Esophagus muscularis mucosa (tissue), 4 donors: Measurements from ENCODE around the gene PPM1M. TPM values are rescaled to one million over a fixed set of nuclear protein-coding genes. Genes with fewer than 3 reads are reported as not detected.
"Not testable (repeated sequence)": the region's sequence is repeated elsewhere in the genome, so short reads cannot be mapped to it uniquely, and the experiment has no call there.

ENCODE experiments used
- DNase-seq: peaks from one replicate; pipeline ENCODE4 v3.0.0-alpha.2; 2017; ENCODE audit errors: extremely low spot score
- H3K27ac ChIP-seq, 4 donors: fragments of 200-600 bp; sonication (generic); replicated peaks in 1 of 4; 1 replicate in 3 of 4; 2 replicates in 1 of 4; pipeline ENCODE4 v1.5.1; 2016 to 2019; ENCODE audit warnings: mild to moderate bottlenecking in 1 of 4
- H3K27me3 ChIP-seq, 4 donors: fragments of 200-600 bp; sonication (generic); one replicate each; pipeline versions ENCODE4 v1.5.1 to v1.6.0; 2016 to 2019
- H3K36me3 ChIP-seq, 4 donors: fragments of 200-600 bp; sonication (generic); one replicate each; pipeline ENCODE4 v1.5.1; 2016 to 2019
- H3K4me1 ChIP-seq, 4 donors: fragments of 200-600 bp; sonication (generic); one replicate each; pipeline ENCODE4 v1.5.1; 2016 to 2019
- H3K4me3 ChIP-seq, 4 donors: fragments of 200-600 bp; sonication (generic); 1 replicate in 2 of 4; 2 replicates in 2 of 4; pipeline ENCODE4 v1.5.1; 2016 to 2019; ENCODE audit warnings: mild to moderate bottlenecking in 4 of 4, moderate library complexity in 1 of 4
- H3K9me3 ChIP-seq, 4 donors: fragments of 200-600 bp; sonication (generic); 1 replicate in 3 of 4; 2 replicates in 1 of 4; pipeline ENCODE4 v1.5.1; 2016 to 2019
- CTCF ChIP-seq, 3 experiments: fragments of 200-600 bp in 2 of 3; fragments of 450-650 bp in 1 of 3; sonication (generic) in 2 of 3; IDR thresholded peaks; one replicate each; pipeline ENCODE4 v1.5.1; 2017 to 2019; ENCODE audit warnings: antibody characterized with exemption in 3 of 3, mild to moderate bottlenecking in 2 of 3, moderate library complexity in 1 of 3
- EP300 ChIP-seq: sonication (generic); formaldehyde crosslinking; IDR thresholded peaks from one replicate; pipeline ENCODE4 v1.6.1; 2017; ENCODE audit warnings: antibody characterized with exemption
- POLR2A ChIP-seq: fragments of 450-650 bp; IDR thresholded peaks from one replicate; pipeline ENCODE4 v1.6.1; 2017; ENCODE audit warnings: antibody characterized with exemption, moderate library complexity, mild to moderate bottlenecking, low read depth
- POLR2AphosphoS5 ChIP-seq, 2 donors: sonication (generic); formaldehyde crosslinking; IDR thresholded peaks; one replicate each; pipeline ENCODE4 v1.6.1; 2017; ENCODE audit warnings: antibody characterized with exemption in 2 of 2
- WGBS: methylation state at CpG from one replicate; pipeline ENCODE4 v1.1.5; 2018; 5-methylcytosine and 5-hydroxymethylcytosine counted together
- intact Hi-C: fragments of 100-400 bp; cut with DNase I; formaldehyde crosslinking; loops from one replicate; pipeline ENCODE4 v1.15.1; 2023
- total RNA-seq, 4 donors: library from RNA; depleted of rRNA; stranded (reverse); fragments of >200 nt; gene quantifications; one replicate each; pipeline versions ENCODE4 v1.1.0 to v1.2.1, GENCODE V29; 2016

The PPM1M gene
- total RNA-seq, 4 donors from 2014 or later = 24.1 to 35.7 (median 32.4) TPM

DNA sequence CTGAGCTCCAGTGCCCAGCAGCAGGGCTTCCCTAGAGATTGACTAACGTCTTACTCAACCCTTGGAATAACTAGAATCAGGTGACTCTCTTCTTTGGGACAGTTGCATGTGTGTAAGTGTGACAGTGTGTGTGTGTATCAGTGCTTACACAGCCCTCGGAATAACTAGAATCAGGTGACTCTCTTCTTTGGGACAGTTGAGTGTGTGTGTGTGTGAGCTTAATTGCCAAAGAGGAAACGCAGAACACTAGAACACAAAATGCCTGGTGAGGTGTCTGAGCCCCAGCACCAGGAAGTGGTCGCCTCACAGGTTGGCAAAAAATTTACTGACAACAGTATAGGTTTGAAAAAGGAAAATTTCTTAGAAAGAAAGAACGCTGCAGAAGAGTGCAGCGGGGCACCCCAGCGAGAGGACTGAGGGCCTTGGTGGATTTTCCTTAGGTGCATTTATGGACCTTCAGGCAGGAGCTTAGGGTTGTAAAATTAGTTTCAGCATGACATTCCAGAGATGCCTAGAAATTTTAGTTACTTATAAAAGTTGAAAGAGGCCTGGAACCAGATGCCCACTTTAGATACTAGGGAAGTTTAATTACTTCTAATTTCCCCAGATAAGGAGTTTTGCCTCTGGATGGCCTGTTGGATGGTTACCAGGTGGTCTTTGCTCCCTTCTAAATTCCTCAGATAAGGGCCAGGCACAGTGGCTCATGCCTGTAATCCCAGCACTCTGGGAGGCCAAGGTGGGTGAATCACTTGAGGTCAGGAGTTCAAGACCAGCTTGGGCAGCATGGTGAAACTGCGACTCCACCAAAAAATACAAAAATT is 36.6 kb downstream of the PPM1M start:
- H3K9me3 ChIP-seq = no peaks in the 10 kb centered on the region
- WGBS = 83% methylated on average over 8 of the region's 8 CpGs
- intact Hi-C loops = no loop called here
- DNase-seq = no peak
- H3K36me3 ChIP-seq = peaks cover 0 to 9% (median 3%) of the 10 kb centered on the region in 4 donors
- H3K4me3 ChIP-seq = no peak overlapping the region
- TF ChIP-seq POLR2AphosphoS5 (IDR thresholded peaks at IDR 0.05) = no peak
- H3K27me3 ChIP-seq = no peaks in the 10 kb centered on the region
- no peak overlapping the region for H3K27ac ChIP-seq
- H3K4me1 ChIP-seq = peaks cover 23 to 33% (median 26%) of the 10 kb centered on the region in 4 donors

DNA sequence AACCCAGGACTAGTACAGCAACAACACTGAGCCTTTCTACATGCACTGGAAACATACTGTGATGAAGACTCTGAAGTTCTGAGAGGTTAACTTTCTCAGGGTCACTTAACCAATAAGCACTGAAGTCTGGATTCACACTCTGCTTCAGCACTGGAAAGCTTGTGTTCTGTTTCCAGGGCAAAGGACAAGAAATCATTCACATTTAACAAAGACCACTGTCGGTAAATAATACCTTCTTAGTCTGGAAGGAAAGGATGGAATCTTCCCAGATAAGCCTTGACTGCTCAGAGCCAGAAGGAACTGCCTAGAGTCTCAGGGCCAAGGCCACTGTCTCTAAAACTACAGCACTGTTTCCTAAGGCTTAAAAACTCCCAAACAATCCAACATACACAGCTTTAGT is 37.7 kb downstream of the PPM1M start:
- Histone ChIP-seq H3K27ac (no peak overlapping the region), H3K4me3 (no peak overlapping the region), H3K36me3 (peaks cover 0 to 9% (median 3%) of the 10 kb centered on the region in 4 donors), H3K9me3 (no peaks in the 10 kb centered on the region), H3K4me1 (peaks cover 26 to 36% (median 29%) of the 10 kb centered on the region in 4 donors), H3K27me3 (no peaks in the 10 kb centered on the region)
- no peak for DNase-seq
- intact Hi-C loops = no loop called here
- 83% methylated on average over 1 of the region's 1 CpG for WGBS
- TF ChIP-seq POLR2A (no peak), CTCF (IDR thresholded peaks at IDR 0.05) (no peak), POLR2AphosphoS5 (IDR thresholded peaks at IDR 0.05) (no peak), EP300 (no peak)

DNA sequence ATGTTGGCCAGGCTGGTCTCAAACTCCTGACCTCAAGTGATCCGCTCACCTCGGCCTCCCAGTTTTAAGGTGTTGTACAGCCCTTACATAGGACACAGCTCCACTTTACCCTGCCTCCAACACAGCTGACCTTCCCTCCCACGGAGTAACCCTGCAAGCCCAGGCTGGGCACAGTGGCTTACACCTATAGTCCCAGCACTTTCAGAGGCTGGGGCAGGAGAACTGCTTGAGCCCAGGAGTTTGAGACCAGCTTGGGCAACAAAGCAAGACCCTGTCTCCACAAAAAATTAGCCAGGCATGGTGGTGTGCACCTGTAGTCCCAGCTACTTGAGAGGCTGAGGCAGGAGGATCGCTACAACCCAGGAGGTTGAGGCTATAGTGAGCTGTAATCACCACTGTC is 38.5 kb downstream of the PPM1M start:
- intact Hi-C loops, H3K27ac ChIP-seq, H3K27me3 ChIP-seq, H3K4me3 ChIP-seq, DNase-seq, H3K9me3 ChIP-seq, H3K36me3 ChIP-seq: not testable (repeated sequence)
- H3K4me1 ChIP-seq = peaks cover 32 to 39% (median 35%) of the 10 kb centered on the region in 4 donors
- 95% methylated on average over 3 of the region's 4 CpGs for WGBS

- Histone ChIP-seq H3K27ac (peak overlapping the region; percentile 94 to 98 (median 97)), H3K4me3 (peak overlapping the region; percentile 67 to 77 (median 74)), H3K36me3 (peaks cover 5 to 23% (median 12%) of the 10 kb centered on the region in 4 donors), H3K4me1 (peaks cover 19 to 21% (median 20%) of the 10 kb centered on the region in 4 donors), H3K9me3 (no peaks in the 10 kb centered on the region), H3K27me3 (no peaks in the 10 kb centered on the region)
- WGBS = 79% methylated on average over 8 of the region's 8 CpGs
- no peak for DNase-seq
- no peak for TF ChIP-seq POLR2A
- no peak for TF ChIP-seq POLR2AphosphoS5 (IDR thresholded peaks at IDR 0.05)
- TF ChIP-seq CTCF (IDR thresholded peaks at IDR 0.05) = no peak
- no peak for TF ChIP-seq EP300
- intact Hi-C loops = no loop called here
Observed at GRCh38 chr3:52286777-52287110, 41.2 kb downstream of the PPM1M start.

- intact Hi-C loops = no loop called here
- H3K27ac ChIP-seq = peak overlapping the region in 2 of 4 donors; percentile 94 to 98
- no peak for TF ChIP-seq POLR2AphosphoS5 (IDR thresholded peaks at IDR 0.05)
- no peak for TF ChIP-seq CTCF (IDR thresholded peaks at IDR 0.05)
- TF ChIP-seq EP300 = no peak
- TF ChIP-seq POLR2A = no peak
- no peaks in the 10 kb centered on the region for H3K27me3 ChIP-seq
- H3K4me1 ChIP-seq = peaks cover 19 to 21% (median 20%) of the 10 kb centered on the region in 4 donors
- H3K4me3 ChIP-seq = peak overlapping the region; percentile 67 to 77 (median 74)
- DNase-seq = no peak
- H3K9me3 ChIP-seq = no peaks in the 10 kb centered on the region
- WGBS = 88% methylated on average over 6 of the region's 6 CpGs
- H3K36me3 ChIP-seq = peaks cover 8 to 38% (median 27%) of the 10 kb centered on the region in 4 donors
Observed at GRCh38 chr3:52288674-52289073, 43.1 kb downstream of the PPM1M start.
